IMR-90 (cell line): ENCODE results near the gene ROR2. TPM values are rescaled to one million over a fixed set of nuclear protein-coding genes. Genes with fewer than 3 reads are reported as not detected.

ENCODE experiments used
- ATAC-seq: fragments of 200-7000 bp; cut with Tn5 transposase; 2 replicates; pipeline ENCODE4 v1.9.1; 2020; ENCODE audit warnings: low read depth, mild to moderate bottlenecking, moderate library complexity
- BruUV-seq: library from RNA; stranded (reverse); fragments of 400-500 nt; replicated peaks from 2 replicates; lab custom pipeline; 2021; lab: Mats Ljungman, UMichigan
- CTCF ChIA-PET: fragments of 300-600 bp; formaldehyde crosslinking; extraction: SDS; loops from one replicate; lab custom pipeline; 2021; ENCODE audit warnings: antibody characterized with exemption; lab: Yijun Ruan, JAX
- POLR2A ChIA-PET: fragments of 300-600 bp; sonication (Branson Sonifier 250); formaldehyde crosslinking; loops from one replicate; lab custom pipeline; 2022; ENCODE audit warnings: antibody characterized with exemption; ENCODE audit not compliant: unreplicated experiment; lab: Charles Lee
- DNase-seq: peaks from one replicate; pipeline ENCODE4 v3.0.0; 2013
- H2AFZ ChIP-seq: replicated peaks from 2 replicates; pipeline ENCODE3; 2013; ENCODE audit warnings: low read length, mild to moderate bottlenecking; ENCODE audit not compliant: poor library complexity
- H2AK5ac ChIP-seq: 2 replicates; pipeline ENCODE4 v1.6.1; 2013; ENCODE audit warnings: low read depth, low read length, inconsistent platforms
- H2AK9ac ChIP-seq: replicated peaks from 2 replicates; pipeline ENCODE3; 2013; ENCODE audit warnings: mild to moderate bottlenecking, low read depth, low read length, moderate library complexity; ENCODE audit not compliant: poor library complexity
- H2BK120ac ChIP-seq: 2 replicates; pipeline ENCODE4 v1.6.1; 2013; ENCODE audit warnings: low read depth, low read length, inconsistent platforms
- H2BK15ac ChIP-seq: 3 replicates; pipeline ENCODE4 v1.6.1; 2013; ENCODE audit warnings: low read depth, low read length, inconsistent platforms
- H2BK20ac ChIP-seq: 2 replicates; pipeline ENCODE4 v1.6.1; 2013; ENCODE audit warnings: low read depth, mild to moderate bottlenecking, inconsistent platforms, low read length, moderate library complexity
- H2BK5ac ChIP-seq: 2 replicates; pipeline ENCODE4 v1.6.1; 2013; ENCODE audit warnings: mild to moderate bottlenecking, low read depth, low read length, inconsistent platforms; ENCODE audit not compliant: poor library complexity, severe bottlenecking
- H3K14ac ChIP-seq: replicated peaks from 2 replicates; pipeline ENCODE4 v1.6.1; 2013; ENCODE audit warnings: low read depth, low read length, inconsistent platforms
- H3K18ac ChIP-seq: 2 replicates; pipeline ENCODE4 v1.6.1; 2013; ENCODE audit warnings: low read depth, low read length, control low read depth
- H3K23ac ChIP-seq: 2 replicates; pipeline ENCODE4 v1.6.1; 2013; ENCODE audit warnings: low read depth, low read length, inconsistent platforms
- H3K27ac ChIP-seq: 2 replicates; pipeline ENCODE4 v1.5.1; 2013; ENCODE audit warnings: mild to moderate bottlenecking, control low read depth, low read length; ENCODE audit not compliant: insufficient read depth
- H3K27me3 ChIP-seq: 2 replicates; pipeline ENCODE4 v1.6.1; 2013; ENCODE audit warnings: low read length; ENCODE audit not compliant: control insufficient read depth, insufficient read depth
- H3K36me3 ChIP-seq: 2 replicates; pipeline ENCODE4 v1.6.1; 2013; ENCODE audit warnings: low read length, mixed read lengths; ENCODE audit not compliant: control insufficient read depth, insufficient read depth
- H3K4ac ChIP-seq: 2 replicates; pipeline ENCODE4 v1.6.1; 2013; ENCODE audit warnings: low read depth, low read length, inconsistent platforms
- H3K4me1 ChIP-seq: 2 replicates; pipeline ENCODE4 v1.6.1; 2013; ENCODE audit warnings: low read length, mixed read lengths; ENCODE audit not compliant: control insufficient read depth, insufficient read depth
- H3K4me2 ChIP-seq: 2 replicates; pipeline ENCODE4 v1.6.1; 2013; ENCODE audit warnings: low read depth, mild to moderate bottlenecking, control low read depth, low read length, moderate library complexity
- H3K4me3 ChIP-seq: 2 replicates; pipeline ENCODE4 v1.5.1; 2013; ENCODE audit warnings: low read depth, mild to moderate bottlenecking, control low read depth, low read length, moderate library complexity; ENCODE audit not compliant: insufficient read depth
- H3K56ac ChIP-seq: 2 replicates; pipeline ENCODE4 v1.6.1; 2013; ENCODE audit warnings: low read length, inconsistent platforms; ENCODE audit not compliant: insufficient read depth; ENCODE audit errors: extremely low read depth
- H3K79me1 ChIP-seq, 2 experiments: 2 replicates each; pipeline ENCODE4 v1.6.1; 2013; ENCODE audit warnings: low read length in 2 of 2, inconsistent platforms in 1 of 2, low read depth in 1 of 2
- H3K9ac ChIP-seq: 2 replicates; pipeline ENCODE4 v1.6.1; 2013; ENCODE audit warnings: low read depth, low read length, control low read depth
- H3K9me1 ChIP-seq: 2 replicates; pipeline ENCODE4 v1.6.1; 2013; ENCODE audit warnings: low read length, inconsistent platforms; ENCODE audit not compliant: insufficient read depth
- H3K9me3 ChIP-seq: 2 replicates; pipeline ENCODE4 v1.6.1; 2013; ENCODE audit warnings: low read length; ENCODE audit not compliant: control insufficient read depth, insufficient read depth
- H4K20me1 ChIP-seq: 2 replicates; pipeline ENCODE4 v1.6.1; 2013; ENCODE audit warnings: low read length, inconsistent platforms; ENCODE audit not compliant: insufficient read depth
- H4K5ac ChIP-seq: 2 replicates; pipeline ENCODE4 v1.6.1; 2013; ENCODE audit warnings: mild to moderate bottlenecking, low read depth, low read length, control low read depth
- H4K8ac ChIP-seq, 2 experiments: 2 replicates each; pipeline ENCODE4 v1.6.1; 2013; ENCODE audit warnings: low read depth in 2 of 2, low read length in 2 of 2, control low read depth in 1 of 2, inconsistent platforms in 1 of 2
- H4K91ac ChIP-seq: 2 replicates; pipeline ENCODE4 v1.6.1; 2013; ENCODE audit warnings: low read depth, low read length, inconsistent platforms; ENCODE audit not compliant: insufficient read depth
- BHLHE40 ChIP-seq: fragments of 150-350 bp; IDR thresholded peaks from 2 replicates; pipeline ENCODE4 v1.6.1; 2016; ENCODE audit warnings: mild to moderate bottlenecking, low read depth, low read length
- CEBPB ChIP-seq: IDR thresholded peaks from 2 replicates; pipeline ENCODE4 v1.6.1; 2012; ENCODE audit warnings: low read depth, low read length, improper control_type of control experiment
- MAZ ChIP-seq: IDR thresholded peaks from 2 replicates; pipeline ENCODE4 v1.6.1; 2012; ENCODE audit warnings: low read depth, mild to moderate bottlenecking, low read length, improper control_type of control experiment, moderate library complexity, borderline replicate concordance
- POLR2A ChIP-seq: IDR thresholded peaks from 2 replicates; pipeline ENCODE4 v1.6.1; 2012; ENCODE audit warnings: mild to moderate bottlenecking, low read depth, low read length
- USF2 ChIP-seq: fragments of 150-350 bp; IDR thresholded peaks from 2 replicates; pipeline ENCODE4 v1.6.1; 2017; ENCODE audit warnings: mild to moderate bottlenecking, antibody characterized with exemption, low read length, low read depth
- WGBS, 2 experiments: methylation state at CpG; one replicate each; pipeline versions ENCODE4 v1.1.5 to v1.1.7; 2013; ENCODE audit warnings: missing lambda C conversion rate in 2 of 2; ENCODE audit not compliant: insufficient read length in 1 of 2; ENCODE audit errors: extremely low coverage in 2 of 2; 5-methylcytosine and 5-hydroxymethylcytosine counted together
- dilution Hi-C: fragments of 300-500 bp; cut with HindIII; formaldehyde crosslinking; loops from one replicate; pipeline ENCODE4 v1.14.3; 2018; ENCODE audit warnings: low sequenced_read_pairs; ENCODE audit not compliant: unreplicated experiment
- in situ Hi-C: fragments of 300-500 bp; cut with MboI; formaldehyde crosslinking; loops from 3 replicates; pipeline ENCODE4 v1.14.3; 2019; ENCODE audit warnings: low sequenced_read_pairs, inconsistent platforms, mixed read lengths
- intact Hi-C: fragments of 100-400 bp; cut with micrococcal nuclease; formaldehyde crosslinking; loops from 2 replicates; pipeline ENCODE4 v1.10.0; 2022
- polyA plus RNA-seq, 3 experiments: library from polyadenylated mRNA; depleted of rRNA; stranded (reverse); fragments of >200 nt; gene quantifications; 2 replicates each; pipeline ENCODE4 v1.2.3, GENCODE V29; 2012; ENCODE audit warnings: low replicate concordance in 1 of 3
- total RNA-seq: library from RNA; depleted of rRNA; stranded (reverse); fragments of >200 nt; gene quantifications from 2 replicates; pipeline ENCODE4 v1.2.3, GENCODE V29; 2012

Gene ROR2
- total and polyA plus RNA-seq, 2 of the 4 experiments (the other 2 are of a cell fraction), result 2.3 to 4.8 TPM

- POLR2A ChIA-PET, result no interaction called here
- Histone ChIP-seq H2AK9ac (no peak overlapping the region), H3K9me3 (no peaks in the 10 kb centered on the region)
Observed at GRCh38 chr9:91727972-91728371, 222.1 kb downstream of the ROR2 start.

More at GRCh38 chr9:91727972-91728371, 222.1 kb downstream of the ROR2 start:
- CTCF ChIA-PET, result no interaction called here
- H2AK5ac ChIP-seq, result no peak overlapping the region
- H3K23ac ChIP-seq, result no peak overlapping the region
- no peak overlapping the region for H2BK20ac ChIP-seq
- peaks cover 5% of the 10 kb centered on the region; the same call in 1 of the 2 replicates for H3K4me1 ChIP-seq
- H3K79me1 ChIP-seq, result no peaks in the 10 kb centered on the region
- ATAC-seq (no peak), DNase-seq (no peak)
- no peak overlapping the region for H2AFZ ChIP-seq
- no TSS peak for BruUV-seq
- no peak overlapping the region for H2BK5ac ChIP-seq
- H3K18ac ChIP-seq, result no peak overlapping the region
- H3K9ac ChIP-seq, result no peak overlapping the region
- H4K5ac ChIP-seq, result no peak overlapping the region
- in situ Hi-C loops (no loop called here), intact Hi-C loops (loop anchor here (1.0 to 2.0 kb wide), 3 partner anchors 307 to 813 kb away; no protein-coding TSS in a partner anchor), dilution Hi-C loops (no loop called here)
- peaks cover 3% of the 10 kb centered on the region; the same call in 1 of the 2 replicates for H3K9me1 ChIP-seq
- H4K8ac ChIP-seq, result no peak overlapping the region
- no CpG with 5 or more reads among the region's 5 CpGs for WGBS, 2 experiments
- no peak overlapping the region for H3K27ac ChIP-seq
- TF ChIP-seq BHLHE40 (no peak), CEBPB (no peak), POLR2A (no peak), USF2 (no peak), MAZ (no peak)
- H3K56ac ChIP-seq, result no peak overlapping the region
- H3K14ac ChIP-seq, result no peak overlapping the region
- no peaks in the 10 kb centered on the region for H3K27me3 ChIP-seq
- H3K4me3 ChIP-seq, result no peak overlapping the region
- H2BK120ac ChIP-seq, result no peak overlapping the region
- no peak overlapping the region for H4K91ac ChIP-seq
- H2BK15ac ChIP-seq, result no peak overlapping the region
- H3K36me3 ChIP-seq, result peaks cover 59% of the 10 kb centered on the region
- H4K20me1 ChIP-seq, result no peaks in the 10 kb centered on the region
- no peak overlapping the region for H3K4ac ChIP-seq
- H3K4me2 ChIP-seq, result no peak overlapping the region
